Effector memory CD4-positive, alpha-beta T cell (primary cell): ENCODE measurements around the gene RB1.
A peak's percentile ranks its signal among the peaks of the same experiment; 100 is the strongest.
"Not testable (repeated sequence)": the region's sequence is repeated elsewhere in the genome, so short reads cannot be mapped to it uniquely, and the experiment has no call there.

ENCODE experiments used
- DNase-seq, 3 donors: peaks; one replicate each; pipeline ENCODE4 v3.0.0-alpha.2; 2020
- H3K27ac ChIP-seq: 2 replicates; pipeline ENCODE4 v1.7.0; 2013; ENCODE audit warnings: mild to moderate bottlenecking, low read length, moderate library complexity; ENCODE audit not compliant: insufficient read depth, poor library complexity, severe bottlenecking
- H3K27me3 ChIP-seq: replicated peaks from 2 replicates; pipeline ENCODE4 v1.7.0; 2013; ENCODE audit warnings: mild to moderate bottlenecking, low read length; ENCODE audit not compliant: insufficient read depth, control insufficient read depth, poor library complexity, severe bottlenecking
- H3K36me3 ChIP-seq: 2 replicates; pipeline ENCODE4 v1.7.0; 2013; ENCODE audit warnings: mild to moderate bottlenecking, low read length, moderate library complexity; ENCODE audit not compliant: control insufficient read depth, insufficient read depth
- H3K4me1 ChIP-seq: 2 replicates; pipeline ENCODE4 v1.7.0; 2013; ENCODE audit warnings: low read length, mild to moderate bottlenecking; ENCODE audit not compliant: control insufficient read depth, insufficient read depth, poor library complexity, severe bottlenecking
- H3K4me3 ChIP-seq: 2 replicates; pipeline ENCODE4 v1.7.0; 2013; ENCODE audit warnings: low read length, low read depth, mild to moderate bottlenecking; ENCODE audit not compliant: insufficient read depth, poor library complexity, severe bottlenecking
- H3K9me3 ChIP-seq: 2 replicates; pipeline ENCODE4 v1.7.0; 2013; ENCODE audit warnings: mild to moderate bottlenecking, low read length, moderate library complexity; ENCODE audit not compliant: control insufficient read depth

Gene RB1

DNA sequence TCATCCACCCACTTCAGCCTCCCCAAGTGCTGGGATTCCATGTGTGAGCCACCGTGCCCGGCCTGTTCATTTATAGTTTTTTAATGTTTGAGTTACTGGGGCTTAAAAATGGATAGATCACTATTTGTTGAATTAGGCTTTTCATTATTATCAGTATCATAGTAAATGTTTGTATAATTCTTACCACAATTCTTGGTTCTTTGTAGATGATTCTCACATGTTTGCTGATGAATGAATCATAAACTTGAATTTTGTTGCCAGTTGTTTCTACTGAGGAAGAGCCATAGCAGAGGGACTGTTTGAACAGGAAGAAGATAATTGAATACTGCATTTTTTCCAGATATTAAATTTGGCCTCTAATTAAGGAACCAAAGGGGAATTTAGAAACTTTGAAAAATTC, 112.0 kb downstream of the RB1 start:
- Histone ChIP-seq H3K9me3 (no peaks in the 10 kb centered on the region), H3K36me3 (no peaks in the 10 kb centered on the region), H3K27ac (no peak overlapping the region), H3K27me3 (no peaks in the 10 kb centered on the region), H3K4me1 (no peaks in the 10 kb centered on the region), H3K4me3 (peak overlapping the region; percentile 38)
- no peak for DNase-seq

DNA sequence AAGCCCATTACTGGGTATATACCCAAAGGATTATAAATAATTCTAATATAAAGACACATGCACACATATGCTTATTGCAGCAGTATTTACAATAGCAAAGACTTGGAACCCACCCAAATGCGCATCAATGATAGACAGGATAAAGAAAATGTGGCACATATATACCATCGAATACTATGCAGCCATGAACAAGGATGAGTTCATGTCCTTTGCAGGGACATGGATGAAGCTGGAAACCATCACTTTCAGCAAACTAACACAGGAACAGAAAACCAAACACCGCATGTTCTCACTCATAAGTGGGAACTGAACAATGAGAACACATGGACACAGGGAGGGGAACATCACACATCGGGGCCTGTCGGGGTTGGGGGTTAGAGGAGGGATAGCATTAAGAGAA, 118.5 kb downstream of the RB1 start:
- not testable (repeated sequence) for H3K4me1 ChIP-seq, H3K27ac ChIP-seq, H3K36me3 ChIP-seq, H3K9me3 ChIP-seq, DNase-seq, H3K4me3 ChIP-seq, H3K27me3 ChIP-seq

DNA sequence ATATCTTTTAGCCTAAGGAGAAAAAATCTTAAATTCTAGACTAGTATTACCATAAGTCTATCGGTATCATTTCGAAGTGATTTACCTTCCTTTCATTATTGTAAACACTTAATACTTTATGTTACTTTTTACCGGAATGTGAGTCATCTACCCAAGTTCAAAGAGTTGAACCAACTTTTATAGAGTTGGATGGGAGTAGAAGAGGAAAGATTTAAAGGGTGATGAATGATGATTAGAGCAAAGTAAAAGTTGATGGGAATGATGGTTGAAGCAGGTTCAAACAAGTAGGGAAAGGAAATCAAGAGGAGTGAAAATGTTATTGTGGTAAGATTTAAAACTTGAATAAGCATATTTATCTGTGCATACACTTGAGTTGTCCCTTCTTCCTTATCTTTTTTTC, 120.7 kb downstream of the RB1 start:
- Histone ChIP-seq H3K27ac (no peak overlapping the region), H3K27me3 (no peaks in the 10 kb centered on the region), H3K4me1 (peaks cover 7% of the 10 kb centered on the region), H3K36me3 (no peaks in the 10 kb centered on the region), H3K9me3 (no peaks in the 10 kb centered on the region), H3K4me3 (no peak overlapping the region)
- no peak for DNase-seq

DNA sequence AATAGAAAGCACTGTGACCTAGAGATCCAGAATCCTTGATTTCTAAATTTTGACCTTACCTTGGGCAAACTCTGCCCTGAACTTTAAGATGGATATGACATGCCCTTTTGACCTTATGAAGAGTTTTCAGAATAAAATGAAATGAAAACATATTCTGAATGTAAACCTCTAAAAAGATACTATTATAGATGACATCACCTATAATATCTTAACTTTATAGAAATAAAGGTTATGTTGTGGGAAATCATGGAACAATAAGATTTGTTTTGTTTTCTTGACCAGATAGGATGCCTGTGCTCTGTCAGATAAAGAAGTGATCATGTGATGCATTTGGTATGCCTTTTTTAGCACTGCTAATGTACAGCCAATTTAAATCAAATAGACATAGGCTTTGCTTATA, 122.5 kb downstream of the RB1 start:
- Histone ChIP-seq H3K9me3 (no peaks in the 10 kb centered on the region), H3K36me3 (no peaks in the 10 kb centered on the region), H3K4me1 (peaks cover 7% of the 10 kb centered on the region), H3K27ac (no peak overlapping the region), H3K27me3 (no peaks in the 10 kb centered on the region), H3K4me3 (no peak overlapping the region)
- DNase-seq: no peak

DNA sequence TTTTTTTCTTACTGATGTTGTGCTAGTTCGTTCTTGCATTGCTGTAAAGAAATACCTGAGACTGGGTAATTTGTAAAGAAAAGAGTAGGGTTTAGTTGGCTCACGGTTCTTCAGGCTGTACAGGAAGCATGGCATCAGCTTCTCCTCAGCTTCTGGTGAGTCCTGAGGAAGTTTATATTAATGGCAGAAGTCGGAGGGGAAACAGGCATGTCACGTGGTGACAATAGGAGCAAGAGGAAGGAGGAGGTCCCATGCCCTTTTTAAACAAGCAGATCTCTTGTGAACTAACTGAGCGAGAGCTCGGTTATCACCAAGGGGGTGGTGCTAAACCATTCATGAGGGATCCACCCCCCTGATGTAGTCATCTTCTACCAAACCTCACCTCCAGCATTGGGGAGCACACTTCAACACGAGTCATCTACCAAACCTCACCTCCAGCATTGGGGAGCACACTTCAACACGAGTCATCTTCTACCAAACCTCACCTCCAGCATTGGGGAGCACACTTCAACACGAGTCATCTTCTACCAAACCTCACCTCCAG, 123.3 kb downstream of the RB1 start:
- not testable (repeated sequence) for H3K4me3 ChIP-seq, H3K27me3 ChIP-seq, H3K36me3 ChIP-seq, H3K9me3 ChIP-seq, DNase-seq, H3K27ac ChIP-seq
- H3K4me1 ChIP-seq: peaks cover 13% of the 10 kb centered on the region

DNA sequence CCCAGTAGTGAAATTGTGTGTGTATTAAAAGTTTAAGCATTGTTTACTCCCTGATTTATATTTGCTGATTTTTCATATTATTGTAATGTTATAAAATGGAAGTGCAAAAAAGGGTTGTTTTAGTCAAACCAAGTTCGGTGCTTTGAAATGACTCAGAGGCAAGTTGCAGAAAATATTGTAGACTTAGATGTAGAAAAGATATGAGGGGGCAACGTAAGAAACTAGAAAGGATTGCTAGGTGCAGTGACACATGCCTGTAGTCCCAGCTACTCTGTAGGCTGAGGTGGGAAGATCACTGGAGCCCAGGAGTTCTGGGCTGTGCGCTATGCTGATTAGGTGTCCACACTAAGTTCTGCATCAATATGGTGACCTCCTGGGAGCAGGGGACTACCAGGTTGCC, 125.5 kb downstream of the RB1 start:
- Histone ChIP-seq H3K4me3 (no peak overlapping the region), H3K27ac (no peak overlapping the region), H3K27me3 (no peaks in the 10 kb centered on the region), H3K9me3 (no peaks in the 10 kb centered on the region), H3K36me3 (no peaks in the 10 kb centered on the region), H3K4me1 (peaks cover 14% of the 10 kb centered on the region)
- DNase-seq: no peak

DNA sequence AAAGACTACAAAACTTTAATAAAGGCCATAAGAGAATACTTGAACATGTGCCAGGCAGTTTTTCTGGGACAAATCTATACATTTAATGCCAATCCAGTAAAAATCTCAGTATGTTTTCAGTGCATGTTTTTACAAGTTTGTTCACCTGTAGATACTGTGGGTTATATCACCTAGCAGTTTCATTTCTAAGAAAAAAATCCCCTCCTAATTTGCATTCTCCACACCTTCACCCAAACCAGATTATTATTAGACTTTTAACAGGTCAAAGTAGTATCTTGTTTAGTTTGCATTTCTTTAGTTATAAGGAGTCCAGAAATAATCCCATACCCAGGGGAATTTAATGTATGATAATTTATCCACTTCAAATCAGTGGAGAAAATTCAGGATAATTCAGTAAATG, 126.3 kb downstream of the RB1 start:
- H3K27me3 ChIP-seq: no peaks in the 10 kb centered on the region
- H3K36me3 ChIP-seq: no peaks in the 10 kb centered on the region
- H3K27ac ChIP-seq: no peak overlapping the region
- no peak for DNase-seq
- no peaks in the 10 kb centered on the region for H3K9me3 ChIP-seq
- peaks cover 14% of the 10 kb centered on the region for H3K4me1 ChIP-seq
- H3K4me3 ChIP-seq: no peak overlapping the region

DNA sequence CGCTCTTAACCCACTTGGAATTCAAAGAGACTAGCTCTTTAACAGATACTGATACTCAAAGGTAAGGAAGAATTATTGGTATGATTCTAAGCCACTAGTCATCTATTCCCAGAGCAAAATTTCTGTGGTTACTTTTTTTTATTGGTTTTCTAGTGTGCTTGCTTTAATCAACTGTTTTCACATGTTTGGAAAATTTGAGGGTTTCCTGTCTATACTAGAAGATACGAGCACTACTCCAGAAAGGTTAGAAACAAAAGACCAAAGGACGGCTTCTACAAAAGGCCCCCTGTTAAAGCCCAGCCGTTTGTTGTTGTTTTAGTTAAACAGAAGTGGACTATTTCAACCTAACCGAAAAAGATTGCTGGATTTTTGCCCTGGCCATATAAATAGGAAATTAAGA, 127.9 kb downstream of the RB1 start:
- no peaks in the 10 kb centered on the region for H3K27me3 ChIP-seq
- peak overlapping the region; percentile 18 for H3K27ac ChIP-seq
- DNase-seq: no peak
- H3K4me3 ChIP-seq: no peak overlapping the region
- H3K4me1 ChIP-seq: peaks cover 18% of the 10 kb centered on the region
- no peaks in the 10 kb centered on the region for H3K36me3 ChIP-seq
- no peaks in the 10 kb centered on the region for H3K9me3 ChIP-seq

DNA sequence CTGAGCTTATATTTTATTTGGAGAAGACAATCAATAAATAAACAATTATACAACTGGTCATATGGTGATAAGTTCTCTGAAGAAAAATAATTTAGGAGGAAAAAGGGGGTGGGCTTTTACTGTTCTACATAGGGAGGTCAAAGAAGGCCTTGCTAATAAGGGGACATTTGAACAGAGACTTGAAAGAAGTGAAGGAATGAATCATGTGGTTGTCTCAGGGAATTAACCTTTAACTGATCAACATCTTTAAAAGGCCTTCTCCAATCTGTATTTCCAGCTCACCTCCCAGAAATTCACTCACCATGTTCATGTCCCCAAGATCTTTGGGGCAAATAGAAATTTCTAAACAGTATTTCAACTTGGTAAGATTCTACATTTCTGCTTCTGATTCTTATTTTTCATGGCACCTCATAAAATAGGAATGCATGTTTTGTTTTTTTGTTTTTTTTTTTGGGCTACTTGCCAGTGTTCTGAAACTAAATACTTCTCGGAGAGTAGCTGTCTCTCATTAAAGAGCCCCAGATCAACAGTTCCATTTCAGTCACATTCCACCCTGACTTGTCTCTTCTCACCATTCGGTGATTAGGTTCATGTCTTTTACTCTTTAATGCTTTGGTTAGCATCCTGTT, 128.6 kb downstream of the RB1 start:
- H3K27ac ChIP-seq: no peak overlapping the region
- H3K9me3 ChIP-seq: no peaks in the 10 kb centered on the region
- no peaks in the 10 kb centered on the region for H3K27me3 ChIP-seq
- H3K4me3 ChIP-seq: no peak overlapping the region
- DNase-seq: no peak
- H3K4me1 ChIP-seq: peaks cover 20% of the 10 kb centered on the region
- no peaks in the 10 kb centered on the region for H3K36me3 ChIP-seq

DNA sequence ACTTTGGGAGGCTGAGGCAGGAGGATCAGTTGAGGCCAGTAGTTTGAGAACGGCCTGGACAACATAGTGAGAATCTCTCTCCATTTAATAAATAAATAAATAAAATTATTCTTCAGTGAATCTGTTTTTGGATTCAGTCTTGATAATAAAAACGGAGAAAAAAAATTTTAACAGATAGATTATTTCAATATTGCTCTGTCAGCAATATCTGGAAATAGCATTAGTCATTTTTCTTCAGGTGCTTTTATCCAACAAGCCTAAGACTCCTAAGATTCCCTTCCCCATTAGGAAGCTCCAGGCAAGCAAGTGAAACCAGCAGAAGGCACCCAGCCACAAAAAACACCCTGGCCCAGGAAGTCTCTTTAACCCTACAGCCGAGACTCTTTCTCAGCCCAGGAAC, 130.6 kb downstream of the RB1 start:
- Histone ChIP-seq H3K36me3 (no peaks in the 10 kb centered on the region), H3K27me3 (no peaks in the 10 kb centered on the region), H3K9me3 (no peaks in the 10 kb centered on the region), H3K4me3 (no peak overlapping the region), H3K4me1 (peaks cover 24% of the 10 kb centered on the region), H3K27ac (no peak overlapping the region)
- no peak for DNase-seq
